Renal cortex interstitium (tissue), 11 donors: ENCODE results near the gene DRICH1. TPM values are rescaled to one million over a fixed set of nuclear protein-coding genes. Genes with fewer than 3 reads are reported as not detected.
A peak's percentile ranks its signal among the peaks of the same experiment; 100 is the strongest.
"Not testable (repeated sequence)": the region's sequence is repeated elsewhere in the genome, so short reads cannot be mapped to it uniquely, and the experiment has no call there.

ENCODE experiments used
- DNase-seq, 11 donors: peaks; one replicate each; pipeline ENCODE4 v3.0.0-alpha.2; 2013; ENCODE audit warnings: low read depth in 9 of 11, low spot score in 4 of 11; ENCODE audit errors: extremely low read depth in 1 of 11
- polyA plus RNA-seq, 3 donors: library from polyadenylated mRNA; unstranded; fragments of 120-200 nt; gene quantifications; one replicate each; pipeline ENCODE4 v1.2.1, GENCODE V29; 2013; ENCODE audit not compliant: insufficient read length in 3 of 3

DRICH1 gene
- polyA plus RNA-seq, 3 donors: 1.9 to 3.3 (median 2.9) TPM

- no peak for DNase-seq
These were observed 25.7 kb downstream of the DRICH1 start for GRCh38 chr22:23606204-23607131.

DNA sequence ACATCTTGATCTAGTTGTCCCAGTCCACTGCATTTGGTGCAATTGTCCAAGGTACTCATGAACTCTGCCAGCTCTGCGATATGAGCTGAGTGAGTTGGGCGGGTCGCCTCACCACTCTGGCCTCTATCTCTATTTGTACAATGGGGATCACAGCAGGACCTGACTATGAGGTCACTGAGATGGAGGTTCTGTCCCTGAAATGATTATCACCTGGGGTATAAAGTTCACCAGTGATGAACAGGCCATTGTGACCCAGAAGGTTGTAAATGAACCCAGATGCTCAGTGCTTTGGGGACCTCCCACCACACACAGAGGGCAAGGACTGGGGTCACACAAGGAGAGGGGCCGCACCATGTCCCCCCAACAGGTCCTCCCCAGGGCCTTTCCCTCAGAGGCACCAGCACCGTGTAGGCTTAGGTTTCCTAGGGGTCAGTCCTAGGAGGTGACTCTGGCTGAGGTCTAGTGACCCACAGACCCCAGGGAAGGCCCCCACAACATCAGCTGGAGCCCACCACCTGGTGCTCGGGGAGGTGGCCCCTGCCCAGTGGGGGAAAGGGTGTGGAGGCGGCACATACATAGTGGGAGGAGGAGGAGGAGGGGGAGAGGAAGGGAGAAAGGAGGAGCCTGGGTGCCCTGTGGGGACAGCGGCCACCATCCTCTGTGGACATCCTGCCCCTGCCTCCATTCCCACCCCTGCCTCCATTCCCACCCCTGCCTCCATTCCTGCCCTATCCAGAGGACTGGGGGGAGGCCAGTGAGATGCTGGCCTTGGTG is 27.0 kb downstream of the DRICH1 start:
- no peak for DNase-seq

- no peak for DNase-seq
These were observed 28.9 kb downstream of the DRICH1 start for GRCh38 chr22:23603266-23603665.

DNA sequence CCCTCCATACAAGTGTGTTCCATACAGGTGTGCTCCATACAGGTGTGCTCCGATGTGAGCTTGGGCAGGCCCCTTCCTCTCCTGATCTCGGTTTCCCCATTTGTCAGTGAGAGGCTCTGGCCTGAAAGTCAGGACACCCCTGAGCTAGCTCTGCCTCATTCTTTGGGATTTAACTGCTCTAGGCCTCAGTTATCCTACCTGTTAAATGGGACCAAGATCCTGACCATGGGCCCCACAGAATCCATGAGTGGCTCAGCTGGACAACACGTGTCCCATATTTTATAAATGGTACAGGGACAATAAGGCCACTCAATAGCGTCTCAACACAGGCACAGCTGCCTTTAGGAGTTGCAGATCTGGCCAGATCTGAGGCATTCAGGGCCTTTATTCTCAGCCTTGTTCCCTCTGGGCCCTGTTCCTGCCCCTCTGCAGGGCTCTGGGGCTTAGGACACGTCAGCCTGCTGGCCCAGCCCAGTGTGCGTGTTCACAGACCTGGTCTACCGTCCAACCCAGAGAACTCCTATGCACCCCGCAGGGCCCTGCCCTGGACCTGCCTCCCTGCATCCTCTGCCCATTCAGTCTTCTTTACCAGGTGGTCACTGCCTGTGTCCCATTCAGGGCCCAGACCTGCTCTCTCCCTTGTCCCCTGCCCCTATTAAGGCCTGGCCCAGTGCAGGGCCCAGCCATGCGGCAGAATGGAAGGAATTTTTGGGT is 33.2 kb downstream of the DRICH1 start:
- no peak for DNase-seq

DNA sequence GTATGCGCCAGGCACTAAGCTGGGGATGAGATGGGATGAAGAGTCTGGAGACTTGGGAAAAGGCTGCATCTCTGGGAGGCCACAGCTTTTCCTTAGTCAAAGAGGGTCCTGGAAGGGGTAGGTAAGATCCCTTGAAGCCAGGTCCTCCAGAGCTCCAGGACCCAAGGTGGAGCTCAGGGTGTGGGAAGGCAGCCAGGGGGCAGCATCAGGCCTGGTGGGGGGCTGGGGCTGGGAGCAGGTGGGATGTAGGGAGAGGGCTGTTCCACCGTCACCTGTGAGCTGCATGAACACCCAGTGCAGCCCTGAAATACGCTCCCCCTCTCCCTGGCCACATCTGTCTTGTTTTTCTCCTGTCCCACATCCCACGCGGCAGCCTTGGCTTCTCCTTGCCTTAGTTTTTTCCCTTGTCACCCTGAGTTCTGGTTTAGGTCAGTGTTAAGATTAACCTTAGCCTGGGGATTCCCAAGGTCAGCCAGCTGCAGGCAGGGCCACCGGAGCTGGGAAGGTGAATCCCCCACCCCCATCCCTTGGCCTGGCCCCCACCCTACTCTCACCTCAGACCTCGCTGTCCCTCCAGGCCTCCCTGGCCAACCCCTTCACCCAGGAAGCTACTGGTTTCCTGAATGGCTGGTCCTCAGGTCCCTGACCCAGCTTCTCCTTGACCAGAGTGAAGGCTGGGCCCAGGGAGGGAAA is 34.4 kb downstream of the DRICH1 start:
- not testable (repeated sequence) for DNase-seq

DNA sequence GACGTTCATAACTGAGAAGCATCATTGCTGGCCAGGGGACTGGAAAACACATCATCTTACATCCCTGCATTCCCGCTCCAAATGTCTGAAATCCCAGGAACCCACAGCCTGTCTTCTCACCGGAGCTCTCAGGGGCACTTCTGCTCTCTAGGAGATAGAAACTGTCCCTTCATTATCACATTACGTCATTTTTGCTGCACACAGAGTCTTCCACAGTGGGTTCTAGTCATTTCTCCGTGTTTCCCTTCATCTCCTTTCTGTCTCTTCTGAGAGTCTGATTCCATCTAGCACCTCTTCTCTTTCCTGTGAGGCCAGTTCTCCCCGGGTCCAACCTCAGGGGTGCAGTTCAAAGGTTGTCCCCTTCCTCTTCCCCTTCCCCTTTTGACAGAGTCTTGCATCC is 36.2 kb downstream of the DRICH1 start:
- not testable (repeated sequence) for DNase-seq

DNA sequence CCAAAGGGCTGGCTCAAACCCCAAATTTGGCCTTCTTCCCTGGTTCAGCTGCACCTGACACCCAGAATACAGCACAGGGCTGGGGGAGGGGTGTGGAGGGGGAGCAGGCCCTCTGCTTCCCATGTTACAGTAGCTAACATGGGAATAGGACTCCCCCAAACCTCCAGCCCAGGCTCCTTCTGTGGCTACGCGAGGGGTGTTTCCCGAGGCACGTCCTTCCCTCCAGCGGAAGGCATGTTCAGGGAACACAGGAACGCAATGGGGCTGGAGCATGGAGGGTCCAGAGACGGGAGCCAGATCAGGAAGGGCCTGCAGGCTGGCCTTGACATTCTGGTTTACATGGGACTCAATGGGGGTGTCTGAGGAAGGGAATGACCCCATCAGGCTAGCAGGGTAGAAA is 40.3 kb downstream of the DRICH1 start:
- DNase-seq: no peak

- DNase-seq: peak in 10 of 11 donors; percentile 30 to 67 (median 47)
These were observed 40.8 kb downstream of the DRICH1 start for GRCh38 chr22:23591201-23591791.

DNA sequence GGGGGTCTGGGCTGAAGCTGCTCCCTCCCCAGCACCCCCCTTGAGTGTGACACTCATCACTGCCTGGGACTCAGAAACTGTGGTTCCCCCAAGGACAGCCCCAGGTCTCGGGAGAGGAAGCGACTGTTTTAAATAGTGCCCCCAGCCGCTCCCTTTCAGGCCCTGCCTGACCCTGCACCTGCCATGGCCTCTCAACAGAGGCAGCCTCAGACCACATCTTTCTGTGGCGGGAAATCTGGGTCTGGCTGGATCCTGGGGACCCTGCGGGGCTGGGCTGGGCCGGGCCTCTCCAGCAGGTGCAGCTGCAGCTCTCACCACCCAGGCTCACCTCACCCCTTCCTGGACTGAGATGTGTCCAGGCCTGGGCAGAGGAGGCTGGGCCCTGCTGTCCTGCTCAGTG is 48.3 kb downstream of the DRICH1 start:
- no peak for DNase-seq

- no peak for DNase-seq
These were observed 49.0 kb downstream of the DRICH1 start for GRCh38 chr22:23583153-23583552.

DNA sequence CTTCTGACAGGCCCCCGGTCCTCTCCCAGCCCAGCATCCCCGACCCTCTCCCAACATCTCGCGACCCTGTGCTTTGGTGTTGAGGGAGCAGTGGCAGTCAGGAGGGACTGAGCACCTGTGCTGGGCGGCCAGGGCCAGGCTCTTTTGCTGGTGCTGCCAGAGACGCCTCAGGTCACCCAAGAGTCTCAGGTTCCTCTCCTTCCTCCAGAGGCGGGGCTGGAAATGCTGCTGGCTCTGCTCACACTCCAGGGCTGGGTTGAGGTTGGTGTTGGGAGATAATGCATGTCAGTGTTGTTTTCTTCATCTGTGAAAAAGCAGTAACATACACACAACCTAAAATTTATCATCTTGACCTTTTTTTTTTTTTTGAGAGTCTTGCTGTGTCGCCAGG is 50.9 kb downstream of the DRICH1 start:
- no peak for DNase-seq

- no peak for DNase-seq
These were observed 51.4 kb downstream of the DRICH1 start for GRCh38 chr22:23580576-23581259.

DNA sequence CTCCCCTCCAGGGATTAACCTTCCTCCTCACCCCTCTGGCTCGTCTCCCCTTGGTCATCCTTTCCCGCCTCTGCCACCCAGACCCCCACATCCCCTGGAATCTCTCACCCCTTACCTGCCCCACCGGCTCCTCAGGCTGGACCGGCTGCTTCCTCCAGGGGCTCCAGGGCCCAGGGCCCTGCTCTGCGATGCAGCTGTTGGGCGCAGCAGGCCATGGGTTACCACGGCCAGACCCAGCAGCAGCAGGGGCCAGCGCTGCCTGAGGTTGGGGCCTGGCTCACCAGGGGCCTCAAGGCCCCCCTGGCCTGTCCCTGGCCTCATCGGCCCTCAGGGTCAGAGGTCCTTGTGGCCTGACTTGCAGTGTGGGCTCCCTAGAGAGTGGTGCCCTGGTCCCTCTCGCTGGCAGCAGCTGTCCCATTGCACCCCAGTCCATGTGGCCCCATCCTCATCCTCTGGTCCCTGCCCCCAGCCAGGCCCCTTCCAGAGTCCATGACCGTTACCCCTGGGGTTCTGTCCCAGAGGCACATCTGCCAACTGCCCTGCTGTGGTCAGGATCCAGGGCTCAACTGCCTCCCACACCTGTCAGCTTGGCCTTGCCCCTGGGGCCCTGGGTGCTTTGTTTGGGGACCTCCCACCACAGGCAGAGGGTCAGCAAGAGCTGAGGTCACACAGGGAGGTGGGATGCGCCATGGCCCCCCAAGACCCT is 52.1 kb downstream of the DRICH1 start, which contains the start of gene IGLL1:
Gene IGLL1, minus strand, starts transcription at position 421 of the 706 bp plus-strand sequence. Its CDS starts 100 bp downstream, at position 321.
- DNase-seq: no peak

- no peak for DNase-seq
These were observed 52.8 kb downstream of the DRICH1 start for GRCh38 chr22:23579280-23579679.

GRCh38 chr22:23578306-23578705 is 53.8 kb downstream of the DRICH1 start:
- no peak for DNase-seq

- DNase-seq: no peak
These were observed 55.4 kb downstream of the DRICH1 start for GRCh38 chr22:23576681-23577080.

DNA sequence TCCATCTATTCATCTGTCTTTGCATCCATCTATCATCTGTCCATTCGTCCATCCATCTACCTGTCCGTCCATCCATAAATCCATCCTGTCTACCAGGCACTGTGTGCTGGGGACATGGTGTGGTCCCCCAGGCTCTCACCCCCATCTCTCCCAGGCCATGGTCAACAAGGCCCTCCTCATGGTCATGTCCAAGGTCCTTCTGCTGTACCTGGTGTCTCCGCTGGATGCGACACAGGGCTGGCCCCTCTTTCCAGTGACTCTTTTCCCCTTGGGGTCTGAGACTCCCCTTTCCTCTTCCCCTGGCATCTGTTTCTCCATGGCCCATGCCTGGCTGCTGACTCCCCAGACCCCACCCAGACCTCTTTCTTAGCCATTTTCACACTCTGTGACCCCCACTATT is 56.5 kb downstream of the DRICH1 start:
- no peak for DNase-seq
